ENCODE measurements around the gene MARCHF9.

The MARCHF9 gene

DNA sequence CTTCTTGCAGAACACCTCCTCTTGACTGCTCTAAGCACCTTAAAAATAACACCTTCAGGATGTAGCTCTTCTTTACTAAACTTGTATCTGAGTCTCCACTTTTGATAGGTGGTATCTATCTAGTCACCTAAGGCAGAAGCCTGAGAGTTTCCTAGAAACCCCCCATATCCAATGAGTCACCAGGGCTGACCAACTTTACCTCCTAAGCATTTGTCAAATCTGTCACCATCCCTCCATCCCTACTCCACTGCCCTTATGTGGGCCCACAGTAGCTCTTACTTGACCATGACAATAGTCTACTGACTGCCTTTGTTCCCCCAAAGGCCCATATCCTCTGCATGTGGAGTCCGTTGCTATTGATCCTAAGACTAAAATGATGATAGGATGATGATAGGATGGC lies 47.7 kb downstream of the MARCHF9 start:
- DNase-seq: no peak

DNA sequence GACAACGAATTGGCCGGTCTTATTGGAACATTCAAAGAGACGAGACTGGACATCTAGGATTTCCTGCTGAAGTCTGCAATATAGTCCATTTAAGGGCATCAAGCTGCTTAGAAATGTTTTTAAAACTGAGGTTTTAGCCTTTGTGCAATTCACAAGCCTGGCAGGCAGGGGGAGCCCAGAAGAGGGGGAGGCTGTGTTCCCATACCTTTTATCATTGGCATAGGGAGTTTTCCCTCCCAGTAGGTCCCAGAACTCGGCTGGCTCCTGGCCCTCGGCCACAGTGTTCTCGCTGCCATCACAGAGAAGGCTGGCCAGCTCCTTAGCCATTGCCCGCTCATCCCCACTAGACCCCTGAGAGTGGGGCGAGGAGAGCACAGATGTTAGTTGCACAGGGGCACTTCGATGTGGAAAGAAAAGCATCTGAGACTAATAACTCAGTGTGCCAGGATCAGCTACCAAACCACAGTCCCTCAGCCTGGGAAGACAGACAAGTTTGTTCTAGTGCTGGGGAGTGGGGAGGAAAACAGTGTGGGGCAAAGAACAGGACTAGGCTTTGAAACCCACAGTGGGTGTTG lies 48.5 kb downstream of the MARCHF9 start:
- DNase-seq: peak; percentile 47

GRCh38 chr12:57806677-57807076 lies 51.8 kb downstream of the MARCHF9 start:
- DNase-seq: no peak

GRCh38 chr12:57807285-57807684 lies 52.4 kb downstream of the MARCHF9 start:
- DNase-seq: no peak

- no peak for DNase-seq
Measured at GRCh38 chr12:57808351-57808750, 53.4 kb downstream of the MARCHF9 start.

GRCh38 chr12:57809425-57809824 lies 54.5 kb downstream of the MARCHF9 start:
- DNase-seq: no peak
